H9 (cell line): Measurements from ENCODE around the gene ADAMTS18. TPM values are rescaled to one million over a fixed set of nuclear protein-coding genes. Genes with fewer than 3 reads are reported as not detected.

ENCODE experiments used
- DNase-seq: peaks from one replicate; pipeline ENCODE4 v3.0.0-alpha.2; 2017
- H2AFZ ChIP-seq: one replicate; pipeline ENCODE4 v1.6.1; 2013; ENCODE audit warnings: mild to moderate bottlenecking, low read length, control low read depth, moderate library complexity
- H2AK5ac ChIP-seq: 2 replicates; pipeline ENCODE4 v1.6.1; 2013; ENCODE audit warnings: low read length, control low read depth, mixed read lengths; ENCODE audit not compliant: insufficient read length
- H2BK120ac ChIP-seq: one replicate; pipeline ENCODE4 v1.6.1; 2013; ENCODE audit warnings: low read depth, mild to moderate bottlenecking, low read length, control low read depth, inconsistent platforms; ENCODE audit not compliant: poor library complexity, severe bottlenecking
- H2BK12ac ChIP-seq: 2 replicates; pipeline ENCODE4 v1.6.1; 2013; ENCODE audit warnings: low read length, control low read depth, mixed read lengths, low read depth; ENCODE audit not compliant: insufficient read length
- H2BK15ac ChIP-seq: 2 replicates; pipeline ENCODE4 v1.6.1; 2013; ENCODE audit warnings: low read depth, low read length, control low read depth
- H2BK20ac ChIP-seq: one replicate; pipeline ENCODE4 v1.6.1; 2013; ENCODE audit warnings: low read depth, mild to moderate bottlenecking, low read length, control low read depth, inconsistent platforms; ENCODE audit not compliant: poor library complexity, severe bottlenecking
- H2BK5ac ChIP-seq: 2 replicates; pipeline ENCODE4 v1.6.1; 2013; ENCODE audit warnings: low read length, control low read depth, mixed read lengths; ENCODE audit not compliant: insufficient read length
- H3K14ac ChIP-seq: 2 replicates; pipeline ENCODE4 v1.6.1; 2013; ENCODE audit warnings: low read length, control low read depth; ENCODE audit not compliant: insufficient read depth
- H3K18ac ChIP-seq: 2 replicates; pipeline ENCODE4 v1.6.1; 2013; ENCODE audit warnings: low read depth, mild to moderate bottlenecking, mixed read lengths, low read length, control low read depth; ENCODE audit not compliant: insufficient read length
- H3K23ac ChIP-seq: 2 replicates; pipeline ENCODE4 v1.6.1; 2013; ENCODE audit warnings: low read length, control low read depth, mixed read lengths, low read depth; ENCODE audit not compliant: insufficient read length
- H3K23me2 ChIP-seq: 2 replicates; pipeline ENCODE4 v1.6.1; 2013; ENCODE audit warnings: low read depth, mild to moderate bottlenecking, mixed read lengths, low read length, control low read depth; ENCODE audit not compliant: insufficient read length, poor library complexity, severe bottlenecking
- H3K27ac ChIP-seq: 2 replicates; pipeline ENCODE4 v1.5.1; 2013; ENCODE audit warnings: low read length, control low read depth, mixed read lengths, low read depth; ENCODE audit not compliant: insufficient read length
- H3K27me3 ChIP-seq: 2 replicates; pipeline ENCODE4 v1.6.1; 2013; ENCODE audit warnings: low read length, control low read depth, inconsistent platforms; ENCODE audit not compliant: insufficient read depth
- H3K4ac ChIP-seq: 2 replicates; pipeline ENCODE4 v1.6.1; 2013; ENCODE audit warnings: low read depth, mild to moderate bottlenecking, control low read depth, inconsistent platforms, low read length, moderate library complexity
- H3K4me1 ChIP-seq: 2 replicates; pipeline ENCODE4 v1.6.1; 2013; ENCODE audit warnings: low read length, control low read depth, inconsistent platforms; ENCODE audit not compliant: insufficient read depth
- H3K4me2 ChIP-seq: 2 replicates; pipeline ENCODE4 v1.6.1; 2013; ENCODE audit warnings: low read length, control low read depth, mixed read lengths; ENCODE audit not compliant: insufficient read length, insufficient read depth
- H3K56ac ChIP-seq: 2 replicates; pipeline ENCODE4 v1.6.1; 2013; ENCODE audit warnings: low read depth, mild to moderate bottlenecking, mixed read lengths, low read length, control low read depth; ENCODE audit not compliant: insufficient read length
- H3K79me1 ChIP-seq: 2 replicates; pipeline ENCODE4 v1.6.1; 2013; ENCODE audit warnings: low read depth, mild to moderate bottlenecking, moderate library complexity, low read length, control low read depth, inconsistent platforms; ENCODE audit not compliant: insufficient read depth, poor library complexity, severe bottlenecking
- H3K79me2 ChIP-seq: 2 replicates; pipeline ENCODE4 v1.6.1; 2013; ENCODE audit warnings: low read length, control low read depth, inconsistent platforms; ENCODE audit not compliant: insufficient read depth
- H3K9ac ChIP-seq: 2 replicates; pipeline ENCODE4 v1.6.1; 2013; ENCODE audit warnings: low read length, control low read depth, mixed read lengths; ENCODE audit not compliant: insufficient read length; ENCODE audit errors: extremely low read depth
- H3K9me3 ChIP-seq: one replicate; pipeline ENCODE4 v1.6.1; 2013; ENCODE audit warnings: low read depth, low read length, inconsistent platforms; ENCODE audit not compliant: control insufficient read depth
- H3T11ph ChIP-seq: one replicate; pipeline ENCODE4 v1.6.1; 2013; ENCODE audit warnings: mild to moderate bottlenecking, low read length, control low read depth, inconsistent platforms
- H4K20me1 ChIP-seq: one replicate; pipeline ENCODE4 v1.6.1; 2013; ENCODE audit not compliant: control insufficient read depth, insufficient read length, insufficient read depth
- H4K5ac ChIP-seq: 2 replicates; pipeline ENCODE4 v1.6.1; 2013; ENCODE audit warnings: low read depth, mild to moderate bottlenecking, mixed read lengths, low read length, control low read depth; ENCODE audit not compliant: insufficient read length
- H4K8ac ChIP-seq: replicated peaks from 2 replicates; pipeline ENCODE4 v1.6.1; 2013; ENCODE audit warnings: low read length, control low read depth, mixed read lengths, low read depth; ENCODE audit not compliant: insufficient read length
- H4K91ac ChIP-seq: 2 replicates; pipeline ENCODE4 v1.6.1; 2013; ENCODE audit warnings: low read depth, mild to moderate bottlenecking, moderate library complexity, mixed read lengths, low read length, control low read depth; ENCODE audit not compliant: insufficient read length
- H3K27ac Mint-ChIP-seq, 3 experiments: 2 replicates in 2 of 3; 3 replicates in 1 of 3; pipeline ENCODE4 v1.8.0; 2020 to 2021; ENCODE audit warnings: mixed read lengths in 3 of 3, mild to moderate bottlenecking in 1 of 3, moderate library complexity in 1 of 3
- H3K27me3 Mint-ChIP-seq: 2 replicates; pipeline ENCODE4 v1.8.0; 2021; ENCODE audit warnings: low read depth, mild to moderate bottlenecking, moderate library complexity, mixed read lengths
- H3K36me3 Mint-ChIP-seq, 3 experiments: 2 replicates in 2 of 3; 3 replicates in 1 of 3; pipeline ENCODE4 v1.8.0; 2020 to 2021; ENCODE audit warnings: low read depth in 3 of 3, mixed read lengths in 3 of 3; ENCODE audit not compliant: insufficient read depth in 1 of 3
- H3K4me1 Mint-ChIP-seq, 2 experiments: 2 replicates each; pipeline ENCODE4 v1.8.0; 2020; ENCODE audit warnings: mixed read lengths in 2 of 2
- H3K4me3 Mint-ChIP-seq, 2 experiments: 2 replicates in 1 of 2; 3 replicates in 1 of 2; pipeline ENCODE4 v1.8.0; 2020 to 2021; ENCODE audit warnings: mild to moderate bottlenecking in 2 of 2, mixed read lengths in 2 of 2, moderate library complexity in 1 of 2
- H3K9me3 Mint-ChIP-seq, 2 experiments: 2 replicates in 1 of 2; 3 replicates in 1 of 2; pipeline ENCODE4 v1.8.0; 2020; ENCODE audit warnings: mild to moderate bottlenecking in 2 of 2, mixed read lengths in 2 of 2, moderate library complexity in 1 of 2
- WGBS: extraction: QIAGEN DNeasy Blood & Tissue Kit; methylation state at CpG from one replicate; pipeline ENCODE4 v1.1.7; 2013; ENCODE audit warnings: missing lambda C conversion rate, low lambda C conversion rate, mixed read lengths; ENCODE audit not compliant: insufficient read length; ENCODE audit errors: extremely low coverage; 5-methylcytosine and 5-hydroxymethylcytosine counted together
- total RNA-seq: library from RNA; stranded (reverse); gene quantifications from 2 replicates; pipeline ENCODE4 v1.2.1, GENCODE V29; 2021
- TF ChIP-seq, protein P1 (sequence below): fragments of 200-600 bp; sonication (generic); conservative IDR thresholded peaks from 3 replicates; pipeline ENCODE4 v1.8.0; 2021; ENCODE audit warnings: antibody characterized with exemption, mild to moderate bottlenecking

The ADAMTS18 gene
- total RNA-seq, 1 experiment from 2014 or later: 0.07 TPM

GRCh38 chr16:77304877-77305276 lies 130.0 kb downstream of the ADAMTS18 start:
- no peak overlapping the region for H2BK15ac ChIP-seq
- H3K9me3 Mint-ChIP-seq: no peaks in the 10 kb centered on the region
- no peak overlapping the region for H4K5ac ChIP-seq
- H3K14ac ChIP-seq: no peak overlapping the region
- H2AFZ ChIP-seq: no peak overlapping the region
- no peak overlapping the region for H3K18ac ChIP-seq
- no peaks in the 10 kb centered on the region for H3K4me1 ChIP-seq
- no peak overlapping the region for H3K56ac ChIP-seq
- no peak overlapping the region for H2BK12ac ChIP-seq
- no peaks in the 10 kb centered on the region for H3K27me3 ChIP-seq
- H4K8ac ChIP-seq: no peak overlapping the region
- no peak overlapping the region for H3K27ac ChIP-seq
- H4K91ac ChIP-seq: no peak overlapping the region
- no peak overlapping the region for H3K4ac ChIP-seq
- H3K9me3 ChIP-seq: no peaks in the 10 kb centered on the region
- no peaks in the 10 kb centered on the region for H3K79me1 ChIP-seq
- H3K4me2 ChIP-seq: no peak overlapping the region
- no peak overlapping the region for H2BK20ac ChIP-seq
- no peak overlapping the region for H2BK120ac ChIP-seq
- no peaks in the 10 kb centered on the region for H3K23me2 ChIP-seq
- H3K27ac Mint-ChIP-seq: no peak overlapping the region
- no peaks in the 10 kb centered on the region for H4K20me1 ChIP-seq
- H2BK5ac ChIP-seq: no peak overlapping the region
- no peaks in the 10 kb centered on the region for H3K79me2 ChIP-seq
- H3K23ac ChIP-seq: no peak overlapping the region
- no peak overlapping the region for H2AK5ac ChIP-seq
- no peaks in the 10 kb centered on the region for H3K36me3 Mint-ChIP-seq
- H3K4me3 Mint-ChIP-seq: no peak overlapping the region
- no peaks in the 10 kb centered on the region for H3K4me1 Mint-ChIP-seq
- no peak for DNase-seq
- no peak overlapping the region for H3K9ac ChIP-seq
- no CpG with 5 or more reads among the region's 2 CpGs for WGBS
- TF ChIP-seq, protein P1, sequence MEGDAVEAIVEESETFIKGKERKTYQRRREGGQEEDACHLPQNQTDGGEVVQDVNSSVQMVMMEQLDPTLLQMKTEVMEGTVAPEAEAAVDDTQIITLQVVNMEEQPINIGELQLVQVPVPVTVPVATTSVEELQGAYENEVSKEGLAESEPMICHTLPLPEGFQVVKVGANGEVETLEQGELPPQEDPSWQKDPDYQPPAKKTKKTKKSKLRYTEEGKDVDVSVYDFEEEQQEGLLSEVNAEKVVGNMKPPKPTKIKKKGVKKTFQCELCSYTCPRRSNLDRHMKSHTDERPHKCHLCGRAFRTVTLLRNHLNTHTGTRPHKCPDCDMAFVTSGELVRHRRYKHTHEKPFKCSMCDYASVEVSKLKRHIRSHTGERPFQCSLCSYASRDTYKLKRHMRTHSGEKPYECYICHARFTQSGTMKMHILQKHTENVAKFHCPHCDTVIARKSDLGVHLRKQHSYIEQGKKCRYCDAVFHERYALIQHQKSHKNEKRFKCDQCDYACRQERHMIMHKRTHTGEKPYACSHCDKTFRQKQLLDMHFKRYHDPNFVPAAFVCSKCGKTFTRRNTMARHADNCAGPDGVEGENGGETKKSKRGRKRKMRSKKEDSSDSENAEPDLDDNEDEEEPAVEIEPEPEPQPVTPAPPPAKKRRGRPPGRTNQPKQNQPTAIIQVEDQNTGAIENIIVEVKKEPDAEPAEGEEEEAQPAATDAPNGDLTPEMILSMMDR: no peak
- no peak overlapping the region for H3T11ph ChIP-seq
- H3K27me3 Mint-ChIP-seq: no peaks in the 10 kb centered on the region
